HG03175 (cell line): ENCODE data around the gene CMTM3.
"Not testable (repeated sequence)": the region's sequence is repeated elsewhere in the genome, so short reads cannot be mapped to it uniquely, and the experiment has no call there.

ENCODE experiments used
- ATAC-seq: cut with Tn5 transposase; IDR thresholded peaks from one replicate; pipeline ENCODE4 v1.9.1; 2021; ENCODE audit warnings: mild to moderate bottlenecking, moderate library complexity; ENCODE audit not compliant: unreplicated experiment

Gene CMTM3, protein sequence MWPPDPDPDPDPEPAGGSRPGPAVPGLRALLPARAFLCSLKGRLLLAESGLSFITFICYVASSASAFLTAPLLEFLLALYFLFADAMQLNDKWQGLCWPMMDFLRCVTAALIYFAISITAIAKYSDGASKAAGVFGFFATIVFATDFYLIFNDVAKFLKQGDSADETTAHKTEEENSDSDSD

GRCh38 chr16:66604376-66605176 lies at the start of gene CMTM3:
TSS of gene CMTM3 (plus strand) at chr16:66604704. CDS start at chr16:66604806, 102 bp downstream.
- ATAC-seq: peak; percentile 50

- no peak for ATAC-seq
These were observed 44.4 kb upstream of the CMTM3 start for GRCh38 chr16:66560107-66560506.

DNA sequence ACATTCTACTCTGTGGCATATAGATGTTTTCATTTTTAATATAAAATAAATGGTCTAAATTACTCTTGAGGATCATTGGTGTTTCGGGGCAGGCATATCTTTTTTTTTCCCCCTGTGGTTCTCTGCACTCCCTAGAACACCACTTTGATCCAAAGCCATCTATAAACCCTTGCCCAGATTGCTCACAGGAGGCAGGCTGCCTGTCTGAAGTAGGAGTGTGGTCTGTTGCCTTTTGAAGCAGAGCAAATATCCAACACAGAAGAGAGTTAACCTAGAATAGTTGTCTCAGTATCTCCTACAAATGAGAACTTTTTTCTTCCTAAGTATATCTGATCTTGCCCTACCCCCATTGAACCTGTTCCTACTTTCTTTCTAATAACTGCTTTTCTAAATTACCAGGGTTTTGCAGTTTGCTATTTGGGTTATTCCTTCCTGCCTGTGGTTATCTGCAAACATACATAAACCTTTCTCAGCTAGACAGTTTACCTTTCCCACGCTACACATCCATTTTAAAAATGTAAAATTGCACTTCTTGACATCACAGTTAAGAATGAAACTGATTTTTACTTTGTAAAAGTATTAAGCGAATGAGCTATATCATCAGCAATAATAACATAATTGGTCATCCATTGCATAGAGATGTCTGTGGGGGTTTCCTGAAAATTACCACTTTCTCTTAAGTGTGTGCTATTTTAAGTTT lies 43.0 kb upstream of the CMTM3 start:
- ATAC-seq: no peak

DNA sequence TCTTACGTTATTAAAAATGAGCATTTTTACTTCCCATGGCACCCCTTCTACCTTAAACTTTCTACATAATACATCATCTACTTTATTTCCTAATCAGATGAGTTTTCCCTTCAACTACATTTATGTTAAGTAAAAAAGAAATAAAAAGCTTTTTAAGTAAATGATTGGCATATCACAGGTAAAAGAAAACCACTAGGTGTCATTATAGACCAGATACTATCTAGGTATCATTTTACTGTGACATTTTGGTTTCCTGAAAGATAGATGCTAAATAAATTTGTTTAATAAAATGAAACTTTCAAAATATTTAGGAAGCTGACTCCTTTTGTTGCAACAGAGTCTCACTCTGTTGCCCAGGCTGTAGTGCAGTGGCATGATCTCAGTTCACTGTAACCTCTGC lies 42.1 kb upstream of the CMTM3 start:
- no peak for ATAC-seq

DNA sequence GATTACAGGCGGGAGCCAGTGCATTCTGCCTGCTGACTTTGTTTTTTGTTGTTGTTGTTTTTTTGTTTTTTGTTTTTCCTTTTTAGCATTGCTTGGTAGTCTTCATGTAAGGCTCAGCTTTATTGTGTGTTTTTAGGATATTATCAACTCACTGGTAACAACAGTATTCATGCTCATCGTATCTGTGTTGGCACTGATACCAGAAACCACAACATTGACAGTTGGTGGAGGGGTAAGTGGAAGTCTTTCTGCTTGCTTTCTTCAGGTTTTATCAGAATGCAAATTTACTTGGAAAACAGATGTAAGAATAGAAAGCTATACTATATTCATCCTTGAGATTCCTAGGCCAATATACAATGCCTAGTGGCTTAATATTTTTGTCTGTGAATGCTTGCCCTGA lies 41.5 kb upstream of the CMTM3 start:
- ATAC-seq: no peak

- ATAC-seq: no peak
These were observed 40.8 kb upstream of the CMTM3 start for GRCh38 chr16:66563574-66564334.

DNA sequence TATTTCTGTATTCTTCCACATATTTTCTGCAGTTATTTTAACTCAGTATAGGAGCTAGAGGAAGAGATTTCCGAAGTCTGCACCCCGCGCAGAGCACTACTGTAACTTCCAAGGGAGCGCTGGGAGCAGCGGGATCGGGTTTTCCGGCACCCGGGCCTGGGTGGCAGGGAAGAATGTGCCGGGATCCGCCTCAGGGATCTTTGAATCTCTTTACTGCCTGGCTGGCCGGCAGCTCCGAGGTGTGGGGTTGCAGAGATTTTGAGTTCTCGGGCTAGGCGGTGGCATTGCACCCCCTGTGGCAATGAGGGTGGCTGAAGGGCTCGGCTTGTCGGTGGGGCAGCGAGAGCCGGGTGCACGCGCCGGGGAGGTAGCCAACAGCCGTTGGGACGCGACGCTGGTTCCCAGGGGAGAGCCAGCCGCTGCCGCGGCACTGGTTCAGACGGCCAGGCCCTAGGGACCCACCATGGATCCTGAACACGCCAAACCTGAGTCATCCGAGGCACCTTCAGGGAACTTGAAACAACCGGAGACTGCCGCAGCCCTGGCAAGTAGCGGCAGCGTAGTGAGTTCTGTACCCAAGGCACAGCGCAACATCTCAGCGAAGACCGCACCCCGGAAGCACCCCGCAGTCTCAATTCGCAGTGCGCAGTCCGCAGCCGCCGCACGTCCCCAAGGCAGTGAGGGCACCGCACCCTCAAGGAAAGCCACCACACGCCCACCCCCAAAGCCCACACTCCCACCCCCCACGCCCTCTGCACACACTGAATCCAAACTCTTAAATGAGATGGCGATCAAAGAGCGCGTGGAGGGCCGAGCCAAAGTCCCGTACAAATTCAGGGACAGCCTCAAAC lies 38.2 kb upstream of the CMTM3 start, which contains the start of gene CMTM1:
CMTM1 (plus strand) TSS at position 389 of the 851 bp plus-strand sequence; CDS start at position 464, 75 bp downstream.
- no peak for ATAC-seq

DNA sequence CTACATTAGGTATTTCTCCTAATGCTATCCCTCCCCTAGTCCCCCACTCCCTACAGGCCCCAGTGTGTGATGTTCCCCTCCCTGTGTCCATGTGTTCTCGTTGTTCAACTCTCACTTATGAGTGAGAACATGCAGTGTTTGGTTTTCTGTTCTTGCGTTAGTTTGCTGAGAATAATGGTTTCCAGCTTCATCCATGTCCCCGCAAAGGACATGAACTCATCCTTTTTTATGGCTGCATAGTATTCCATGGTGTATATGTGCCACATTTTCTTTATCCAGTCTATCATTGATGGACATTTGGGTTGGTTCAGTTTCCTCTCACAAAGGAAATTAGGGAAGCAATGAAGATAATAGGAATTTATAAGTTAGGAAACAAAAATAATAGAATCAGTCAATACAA lies 37.2 kb upstream of the CMTM3 start:
- ATAC-seq: not testable (repeated sequence)

GRCh38 chr16:66568355-66568754 lies 36.1 kb upstream of the CMTM3 start:
- no peak for ATAC-seq

DNA sequence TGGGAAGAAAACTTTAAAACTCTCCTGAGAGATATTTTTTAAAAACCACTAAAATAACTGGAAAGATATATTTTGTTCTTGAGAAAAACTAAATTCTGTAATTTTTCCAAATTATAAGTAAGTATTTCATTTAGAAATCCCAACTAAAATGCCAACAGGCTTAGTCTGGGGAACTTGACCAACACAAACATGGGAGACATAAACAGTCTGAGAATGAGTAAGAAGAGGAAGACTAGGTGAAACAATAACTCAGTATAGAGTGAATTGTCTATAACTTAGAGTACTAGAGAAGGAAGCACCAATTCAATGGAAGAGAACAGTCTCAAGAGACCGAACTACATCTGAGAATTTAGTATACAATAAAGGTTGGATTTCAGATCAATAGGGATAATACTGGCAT lies 35.4 kb upstream of the CMTM3 start:
- no peak for ATAC-seq

DNA sequence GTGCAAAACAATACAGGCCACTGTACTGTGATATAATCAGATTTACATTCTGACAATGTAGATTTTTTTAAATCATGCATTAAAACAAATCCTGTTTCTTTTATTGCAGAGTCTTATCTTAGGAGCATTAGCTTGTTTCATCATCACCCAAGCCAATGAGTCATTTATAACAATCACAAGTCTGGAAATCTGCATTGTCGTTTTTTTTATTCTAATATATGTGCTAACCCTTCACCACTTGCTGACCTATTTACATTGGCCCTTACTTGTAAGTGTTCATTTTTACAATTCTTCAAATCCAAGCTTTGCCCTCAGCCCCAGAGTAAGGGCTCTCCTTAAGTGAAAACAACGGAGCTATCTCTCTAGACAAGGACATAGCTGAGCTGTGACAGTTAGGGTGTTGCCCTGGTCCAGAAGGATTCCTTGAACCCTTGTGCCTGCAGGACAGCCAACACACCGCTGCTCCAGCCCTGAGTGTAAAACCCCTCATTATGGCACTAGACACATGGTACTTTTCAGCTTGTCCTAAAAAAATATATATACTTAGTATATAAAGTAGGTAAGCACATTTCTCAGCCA lies 34.6 kb upstream of the CMTM3 start:
- ATAC-seq: no peak

GRCh38 chr16:66572356-66572755 lies 32.1 kb upstream of the CMTM3 start:
- no peak for ATAC-seq

GRCh38 chr16:66574081-66574480 lies 30.4 kb upstream of the CMTM3 start:
- ATAC-seq: no peak

GRCh38 chr16:66574531-66574930 lies 30.0 kb upstream of the CMTM3 start:
- ATAC-seq: no peak

- no peak for ATAC-seq
These were observed 29.4 kb upstream of the CMTM3 start for GRCh38 chr16:66575060-66575459.

DNA sequence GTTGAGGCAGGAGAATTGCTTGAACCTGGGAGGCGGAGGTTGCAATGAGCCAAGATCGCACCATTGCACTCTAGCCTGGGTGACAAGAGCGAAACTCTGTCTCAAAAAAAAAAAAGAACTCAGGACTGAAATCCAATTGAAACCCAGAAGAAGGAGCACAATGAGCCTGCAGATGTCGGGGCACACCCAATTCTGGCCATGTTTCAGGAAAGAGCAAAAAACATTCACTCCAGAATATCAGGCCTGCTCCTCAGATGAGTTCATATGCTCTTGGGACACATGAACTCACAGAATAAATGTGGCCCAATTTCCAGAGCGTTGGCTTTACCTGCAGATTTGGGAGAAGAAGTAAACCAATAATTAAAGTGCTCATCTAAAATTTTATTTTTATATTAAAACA lies 28.2 kb upstream of the CMTM3 start:
- no peak for ATAC-seq

GRCh38 chr16:66578651-66579531 lies 25.6 kb upstream of the CMTM3 start, which contains the start of gene CMTM2:
TSS of gene CMTM2 (plus strand) at chr16:66579463. CDS start at chr16:66579608, 145 bp downstream.
- no peak for ATAC-seq

- ATAC-seq: no peak
These were observed 23.8 kb upstream of the CMTM3 start for GRCh38 chr16:66580605-66581209.
